K562 (cell line): ENCODE results near the gene LRRC47. TPM values are rescaled to one million over a fixed set of nuclear protein-coding genes. Genes with fewer than 3 reads are reported as not detected.

Experiments used
- ARID3A ChIP-seq: IDR thresholded peaks from 2 replicates; pipeline ENCODE4 v1.6.1; 2012; ENCODE audit warnings: low read depth, low read length, improper control_type of control experiment, borderline replicate concordance
- BRF1 ChIP-seq: IDR thresholded peaks from 3 replicates; pipeline ENCODE4 v1.6.1; 2011; ENCODE audit warnings: borderline replicate concordance, mild to moderate bottlenecking; ENCODE audit not compliant: insufficient read length; ENCODE audit errors: extremely low read depth
- DMBX1 ChIP-seq: fragments of 250-450 bp; sonication (Bioruptor Pico); IDR thresholded peaks from 2 replicates; pipeline ENCODE4 v1.8.0; 2022; ENCODE audit warnings: inconsistent platforms, mild to moderate bottlenecking, moderate library complexity, borderline replicate concordance
- EP400 ChIP-seq: fragments of 450-650 bp; IDR thresholded peaks from 2 replicates; pipeline ENCODE4 v1.6.1; 2017; ENCODE audit warnings: antibody characterized with exemption, mild to moderate bottlenecking, moderate library complexity
- FOXJ2 ChIP-seq: fragments of 200-800 bp; sonication (Bioruptor generic); IDR thresholded peaks from 2 replicates; pipeline ENCODE4 v1.6.1; 2016; ENCODE audit warnings: missing genetic modification characterization, missing compliant biosample characterization
- MED1 ChIP-seq: sonication (generic); formaldehyde crosslinking; IDR thresholded peaks from 2 replicates; pipeline ENCODE4 v1.8.1; 2023; ENCODE audit warnings: missing genetic modification reagents, borderline replicate concordance
- MTA3 ChIP-seq: fragments of 450-650 bp; formaldehyde crosslinking; IDR thresholded peaks from 2 replicates; pipeline ENCODE4 v1.6.1; 2017; ENCODE audit warnings: mild to moderate bottlenecking, borderline replicate concordance
- PATZ1 ChIP-seq: fragments of 250-450 bp; sonication (Bioruptor Pico); IDR thresholded peaks from 2 replicates; pipeline ENCODE4 v1.5.0; 2020; ENCODE audit warnings: mild to moderate bottlenecking, borderline replicate concordance
- PCBP2 ChIP-seq: fragments of 200-400 bp; formaldehyde crosslinking; IDR thresholded peaks from 2 replicates; pipeline ENCODE4 v1.6.1; 2018; ENCODE audit warnings: low read length, low read depth, mild to moderate bottlenecking, moderate library complexity; ENCODE audit not compliant: poor library complexity, severe bottlenecking
- PRDM10 ChIP-seq: fragments of 450-650 bp; IDR thresholded peaks from 2 replicates; pipeline ENCODE4 v1.6.1; 2018; ENCODE audit not compliant: partially characterized antibody
- PTTG1 ChIP-seq: fragments of 450-650 bp; IDR thresholded peaks from 2 replicates; pipeline ENCODE4 v1.6.1; 2016; ENCODE audit warnings: low read depth, mild to moderate bottlenecking, missing genetic modification characterization, missing compliant biosample characterization
- RBM39 ChIP-seq: fragments of 200-400 bp; formaldehyde crosslinking; optimal IDR thresholded peaks from 2 replicates; pipeline ENCODE3; 2018; ENCODE audit warnings: low read depth, low read length
- SMARCA5 ChIP-seq: fragments of 450-650 bp; IDR thresholded peaks from 2 replicates; pipeline ENCODE4 v1.6.1; 2016
- SP1 ChIP-seq: sonication (generic); formaldehyde crosslinking; IDR thresholded peaks from 2 replicates; pipeline ENCODE4 v1.8.1; 2022; ENCODE audit warnings: mild to moderate bottlenecking, missing genetic modification reagents
- SRF ChIP-seq, 2 experiments: fragments of 250-450, 450-650 bp in 1 of 2; sonication (Bioruptor Pico) in 1 of 2; sonication (generic) in 1 of 2; formaldehyde crosslinking; IDR thresholded peaks; 2 replicates each; pipeline versions ENCODE4 v1.5.0 to v1.5.1; 2020 to 2022; ENCODE audit warnings: mild to moderate bottlenecking in 1 of 2, missing genetic modification reagents in 1 of 2
- ZBTB34 ChIP-seq: fragments of 250-450 bp; sonication (Bioruptor Pico); IDR thresholded peaks from 2 replicates; pipeline ENCODE4 v1.8.0; 2021; ENCODE audit warnings: mild to moderate bottlenecking, moderate library complexity
- ZNF174 ChIP-seq: fragments of 250-450 bp; sonication (Bioruptor Pico); IDR thresholded peaks from 2 replicates; pipeline ENCODE4 v1.4.0; 2020; ENCODE audit warnings: mild to moderate bottlenecking
- ZNF217 ChIP-seq: sonication (generic); formaldehyde crosslinking; IDR thresholded peaks from 2 replicates; pipeline ENCODE4 v1.8.0; 2022; ENCODE audit warnings: mild to moderate bottlenecking, missing genetic modification reagents
- ZNF24 ChIP-seq: fragments of 450-650 bp; IDR thresholded peaks from 2 replicates; pipeline ENCODE4 v1.6.1; 2016
- ZNF57 ChIP-seq: fragments of 450-650 bp; formaldehyde crosslinking; IDR thresholded peaks from 2 replicates; pipeline ENCODE4 v1.4.0; 2020; ENCODE audit warnings: mild to moderate bottlenecking, moderate library complexity
- polyA plus RNA-seq, 8 experiments: library from polyadenylated mRNA; depleted of rRNA in 4 of 8; stranded (reverse) in 5 of 8; unstranded in 3 of 8; fragments of >200 nt; fragmentation: Nextera tagmentation in 2 of 8; fragmentation: Illumina TruSeq in 1 of 8; extraction: Ambion mirVana in 2 of 8; extraction: Trizol in 1 of 8; gene quantifications; 2 replicates each; pipeline versions ENCODE4 v1.2.1 to v1.2.3, GENCODE V29; 2011 to 2014; ENCODE audit warnings: inconsistent platforms in 1 of 8, missing spikeins in 1 of 8
- total RNA-seq, 7 experiments: library from RNA; depleted of rRNA in 6 of 7; stranded (reverse); fragments of >200 nt in 6 of 7; fragmentation: Illumina TruSeq in 2 of 7; extraction: Trizol in 2 of 7; gene quantifications; 2 replicates each; pipeline versions ENCODE4 v1.2.1 to v1.2.3, GENCODE V29; 2011 to 2021; ENCODE audit warnings: low replicate concordance in 1 of 7

The LRRC47 gene
- total and polyA plus RNA-seq, 9 of the 15 experiments (the other 6 are each of a cell fraction or from before 2014, with no cell fraction given): 4.6 to 68.0 (median 35.9) TPM

GRCh38 chr1:3773572-3774275 is 22.6 kb downstream of the LRRC47 start (continued):
- TF ChIP-seq PRDM10 (no peak), ZNF57 (CRISPR knock-in tag) (0 out of 2 replicates have a peak, but pooled peaks have one; percentile 33), MTA3 (no peak), PTTG1 (tag) (no peak), RBM39 (peak; percentile 59), PATZ1 (no peak), SP1 (CRISPR knock-in tag) (no peak), SRF (CRISPR knock-in tag; IDR thresholded peaks at IDR 0.05) (no peak), ARID3A (no peak), FOXJ2 (tag) (no peak), PCBP2 (no peak), BRF1 (no peak), ZNF217 (CRISPR knock-in tag) (no peak), EP400 (no peak), MED1 (no peak), ZNF24 (no peak), ZNF174 (CRISPR knock-in tag) (no peak), ZBTB34 (CRISPR knock-in tag) (no peak), DMBX1 (CRISPR knock-in tag) (0 out of 2 replicates have a peak, but pooled peaks have one; percentile 36), SMARCA5 (no peak)
